ENCODE data around the gene XPR1.

- no peak for TF ChIP-seq CTCF (IDR thresholded peaks at IDR 0.05; ENCODE audit: low read depth, low read length)
- no peak for TF ChIP-seq MAX (IDR thresholded peaks at IDR 0.05; ENCODE audit: low read depth, low read length)
- no peak for TF ChIP-seq POLR2A (IDR thresholded peaks at IDR 0.05; ENCODE audit: extremely low read depth, insufficient read length)
Measured at GRCh38 chr1:180636138-180636537, 4.3 kb downstream of the XPR1 start.
